ENCODE measurements around the gene TUBGCP4. TPM values are rescaled to one million over a fixed set of nuclear protein-coding genes. Genes with fewer than 3 reads are reported as not detected.

TUBGCP4 gene
- total and polyA plus RNA-seq, 9 of the 15 experiments (the other 6 are each of a cell fraction or from before 2014, with no cell fraction given): 10.7 to 50.2 (median 29.6) TPM

- no peak for TF ChIP-seq CHD7 (IDR thresholded peaks at IDR 0.05; ENCODE audit: low read depth, low read length)
- no peak for TF ChIP-seq ZNF57 (CRISPR knock-in tag; IDR thresholded peaks at IDR 0.05)
- no peak for TF ChIP-seq ZSCAN29 (IDR thresholded peaks at IDR 0.05)
- peak; percentile 99 for TF ChIP-seq RBFOX2 (IDR thresholded peaks at IDR 0.05; ENCODE audit: low read depth, low read length)
- no peak for TF ChIP-seq ZNF143 (CRISPR knock-in tag; IDR thresholded peaks at IDR 0.05)
- TF ChIP-seq ZKSCAN1 (IDR thresholded peaks at IDR 0.05; ENCODE audit: low read depth, low read length): peak; percentile 14; the same call in 1 of the 2 replicates
- TF ChIP-seq CXXC5 (CRISPR knock-in tag; IDR thresholded peaks at IDR 0.05): peak; percentile 98
- no peak for TF ChIP-seq ZNF398 (CRISPR knock-in tag; IDR thresholded peaks at IDR 0.05)
- TF ChIP-seq HMGXB4 (CRISPR knock-in tag; IDR thresholded peaks at IDR 0.05): 0 out of 2 replicates have a peak, but pooled peaks have one; percentile 21
- no peak for TF ChIP-seq ETS2 (tag; IDR thresholded peaks at IDR 0.05; ENCODE audit: borderline replicate concordance, poor library complexity, severe bottlenecking)
- TF ChIP-seq ZNF384 (IDR thresholded peaks at IDR 0.05; ENCODE audit: low read depth, low read length): peak; percentile 93
- TF ChIP-seq NELFE (IDR thresholded peaks at IDR 0.05; ENCODE audit: insufficient read depth, insufficient read length): no peak
Observed at GRCh38 chr15:43329960-43330779, 40.7 kb upstream of the TUBGCP4 start, which contains the start of gene LCMT2 (continued).

Data from K562 (cell line).